GM18511 (cell line): ENCODE data around the gene INPP5B.
"Not testable (repeated sequence)": the region's sequence is repeated elsewhere in the genome, so short reads cannot be mapped to it uniquely, and the experiment has no call there.

ENCODE experiments used
- ATAC-seq: cut with Tn5 transposase; IDR thresholded peaks from one replicate; pipeline ENCODE4 v1.9.1; 2021; ENCODE audit warnings: mild to moderate bottlenecking, moderate library complexity; ENCODE audit not compliant: unreplicated experiment

INPP5B gene

GRCh38 chr1:37946703-37947360 lies at the start of gene INPP5B:
Gene INPP5B (minus strand): TSS chr1:37947053. CDS start chr1:37946308, 745 bp downstream.
- ATAC-seq = peak; percentile 95

GRCh38 chr1:37995751-37996345 lies 49.0 kb upstream of the INPP5B start:
- no peak for ATAC-seq

GRCh38 chr1:37994886-37995566 lies 48.2 kb upstream of the INPP5B start:
- ATAC-seq = no peak

GRCh38 chr1:37989361-37989930 lies 42.6 kb upstream of the INPP5B start:
- ATAC-seq = peak; percentile 36

GRCh38 chr1:37987679-37988078 lies 40.8 kb upstream of the INPP5B start:
- no peak for ATAC-seq

- ATAC-seq = no peak
These were observed 36.7 kb upstream of the INPP5B start for GRCh38 chr1:37983546-37983945.

GRCh38 chr1:37978541-37978940 lies 31.7 kb upstream of the INPP5B start:
- ATAC-seq = no peak

- ATAC-seq = not testable (repeated sequence)
These were observed 28.2 kb upstream of the INPP5B start for GRCh38 chr1:37975083-37975482.

- ATAC-seq = no peak
These were observed 27.7 kb upstream of the INPP5B start for GRCh38 chr1:37974567-37974966.

- not testable (repeated sequence) for ATAC-seq
These were observed 26.8 kb upstream of the INPP5B start for GRCh38 chr1:37973684-37974083.

GRCh38 chr1:37965301-37965700 lies 18.4 kb upstream of the INPP5B start:
- ATAC-seq = no peak

GRCh38 chr1:37964106-37964505 lies 17.3 kb upstream of the INPP5B start:
- ATAC-seq = not testable (repeated sequence)

GRCh38 chr1:37958690-37959089 lies 11.8 kb upstream of the INPP5B start:
- no peak for ATAC-seq

GRCh38 chr1:37955685-37956084 lies 8.8 kb upstream of the INPP5B start:
- ATAC-seq = no peak

GRCh38 chr1:37954316-37954971 lies 7.6 kb upstream of the INPP5B start:
- no peak for ATAC-seq

GRCh38 chr1:37952738-37953137 lies 5.9 kb upstream of the INPP5B start:
- ATAC-seq = no peak

- ATAC-seq = no peak
These were observed 5.2 kb upstream of the INPP5B start for GRCh38 chr1:37951783-37952624.

- no peak for ATAC-seq
These were observed 4.4 kb upstream of the INPP5B start for GRCh38 chr1:37951041-37951782.

GRCh38 chr1:37949524-37950152 lies 2.8 kb upstream of the INPP5B start:
- ATAC-seq = no peak
